ENCODE data around the gene CNBP.

DNA sequence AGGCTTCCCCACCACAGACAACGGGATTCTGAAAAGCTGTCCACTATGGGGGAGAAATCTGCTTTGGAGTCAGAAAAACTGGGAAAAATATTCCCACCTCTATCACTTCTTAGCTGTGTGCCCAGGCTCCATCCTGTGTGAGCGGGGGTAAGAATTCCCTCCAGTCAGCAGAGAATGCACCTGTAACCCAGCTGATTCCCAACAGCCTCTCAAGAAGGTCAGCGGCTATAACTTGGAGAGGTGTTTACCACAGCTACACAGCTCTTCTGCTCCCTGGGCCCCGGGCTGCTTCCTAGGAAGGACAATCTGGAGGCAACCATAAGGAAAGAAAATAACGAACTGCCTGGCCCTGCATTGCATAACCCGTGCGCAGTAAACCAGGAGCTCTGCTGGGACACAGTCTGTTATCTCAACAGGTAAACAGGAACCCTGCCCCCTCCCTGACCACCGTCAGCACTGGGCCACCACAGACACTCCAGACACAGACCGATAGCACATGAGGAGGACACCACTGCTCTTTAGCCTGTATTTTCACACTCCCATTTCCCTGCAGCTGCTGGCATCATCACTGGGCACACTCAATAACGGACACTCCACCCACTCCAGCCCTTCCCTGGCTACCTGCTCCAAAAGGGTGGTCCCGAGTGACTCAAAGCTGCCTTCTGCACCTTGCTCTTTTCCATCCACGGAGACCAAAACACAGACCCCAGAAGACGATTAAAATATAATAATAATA, 64.2 kb downstream of the CNBP start:
- TF ChIP-seq ZNF24 (IDR thresholded peaks at IDR 0.05) = no peak
- peak; percentile 21; the same call in 1 of the 2 replicates for TF ChIP-seq CTCF (CRISPR knock-in tag; IDR thresholded peaks at IDR 0.05)
- TF ChIP-seq POLR2A (IDR thresholded peaks at IDR 0.05; ENCODE audit: insufficient read depth in 1 of 2, low read depth in 2 of 2, low read length in 2 of 2) = peak; percentile 70 to 76
- TF ChIP-seq ZNF512 (CRISPR knock-in tag; IDR thresholded peaks at IDR 0.05) = no peak
- no peak for TF ChIP-seq HDAC6 (IDR thresholded peaks at IDR 0.05; ENCODE audit: low read depth, low read length)
- 0 out of 2 replicates have a peak, but pooled peaks have one; percentile 53 for TF ChIP-seq MEF2D (CRISPR knock-in tag; IDR thresholded peaks at IDR 0.05)
- peak; percentile 74; the same call in 1 of the 2 replicates for TF ChIP-seq ZBTB42 (CRISPR knock-in tag; IDR thresholded peaks at IDR 0.05)
- TF ChIP-seq HOMEZ (CRISPR knock-in tag; IDR thresholded peaks at IDR 0.05; ENCODE audit: low read depth) = no peak
- TF ChIP-seq SUZ12 (IDR thresholded peaks at IDR 0.05; ENCODE audit: low read depth, low read length) = no peak
- no peak for TF ChIP-seq HNRNPUL1 (IDR thresholded peaks at IDR 0.05; ENCODE audit: low read depth, low read length)

Data from HepG2 (cell line).